ENCODE data around the gene CPT1C. TPM values are rescaled to one million over a fixed set of nuclear protein-coding genes. Genes with fewer than 3 reads are reported as not detected.
A peak's percentile ranks its signal among the peaks of the same experiment; 100 is the strongest.

CPT1C gene
- total RNA-seq, 2 experiments from 2014 or later: 0.52 to 0.82 TPM

DNA sequence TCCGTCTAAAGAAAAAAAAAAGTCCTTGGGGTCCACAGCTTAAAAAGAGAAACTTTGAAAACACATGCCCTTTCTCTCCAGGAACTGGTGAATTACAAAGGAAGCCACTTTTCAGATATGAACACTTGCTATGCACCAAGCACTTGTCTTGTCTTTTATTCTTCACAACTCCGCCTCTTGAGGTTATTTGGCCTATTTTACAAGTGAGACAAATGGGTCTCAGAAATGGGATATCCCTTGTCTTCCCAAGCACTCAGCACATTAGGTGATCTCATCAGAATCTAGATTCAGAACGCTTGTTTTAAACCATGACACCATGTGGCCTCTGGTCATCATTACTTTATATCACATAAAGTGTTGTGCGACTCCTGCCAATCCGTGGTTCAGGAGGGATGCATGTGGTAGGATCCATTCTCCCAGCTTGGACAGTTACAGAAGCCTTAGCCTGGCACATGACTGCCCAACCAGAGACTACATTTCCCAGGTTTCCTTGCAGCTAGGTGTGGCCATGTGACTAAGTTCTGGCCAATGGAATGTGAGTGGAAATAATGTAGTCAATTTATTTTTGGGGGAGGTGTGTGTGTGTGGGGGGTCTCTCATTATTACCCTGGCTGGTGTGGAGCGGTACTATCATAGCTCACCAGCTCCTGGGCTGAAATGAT is 58.3 kb downstream of the CPT1C start:
- DNase-seq (no peak), ATAC-seq (no peak)
- no peaks in the 10 kb centered on the region for H3K9me3 Mint-ChIP-seq (ENCODE audit: insufficient read depth)
- H3K4me1 Mint-ChIP-seq (ENCODE audit: low read depth): peaks cover 2% of the 10 kb centered on the region
- peaks cover 2% of the 10 kb centered on the region for H3K36me3 Mint-ChIP-seq (ENCODE audit: low read depth)
- POLR2A ChIA-PET: no interaction called here
- H3K27me3 Mint-ChIP-seq (ENCODE audit: low read depth): no peaks in the 10 kb centered on the region
- H3K4me3 Mint-ChIP-seq: no peak overlapping the region
- H3K27ac Mint-ChIP-seq: no peak overlapping the region
- CTCF ChIA-PET: no interaction called here

GRCh38 chr19:49749771-49750170 is 58.9 kb downstream of the CPT1C start:
- Mint-ChIP-seq H3K4me1 (ENCODE audit: low read depth) (peaks cover 2% of the 10 kb centered on the region), H3K27ac (no peak overlapping the region), H3K9me3 (ENCODE audit: insufficient read depth) (no peaks in the 10 kb centered on the region), H3K27me3 (ENCODE audit: low read depth) (no peaks in the 10 kb centered on the region), H3K36me3 (ENCODE audit: low read depth) (peaks cover 2% of the 10 kb centered on the region), H3K4me3 (no peak overlapping the region)
- ChIA-PET POLR2A (no interaction called here), CTCF (no interaction called here)
- DNase-seq: no peak
- ATAC-seq: no peak

DNA sequence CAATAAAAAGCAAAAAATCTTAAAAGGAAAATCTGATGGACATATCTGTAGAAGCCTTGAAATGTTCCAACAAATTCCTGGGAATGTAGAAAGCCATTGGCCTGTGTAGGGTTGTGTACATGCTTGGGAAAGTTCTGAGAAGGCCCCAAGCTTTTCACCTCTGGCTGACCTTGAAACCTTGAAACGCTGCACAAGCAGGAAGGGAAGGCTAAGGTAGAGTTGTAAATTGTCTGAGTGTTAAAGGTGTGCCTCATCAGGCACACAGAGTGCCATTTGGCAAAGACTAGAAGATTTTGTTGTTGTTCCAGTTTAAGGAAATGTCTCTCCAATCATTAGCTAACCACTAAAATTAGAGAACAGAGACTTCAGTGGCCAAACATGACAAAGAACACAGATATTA is 61.8 kb downstream of the CPT1C start:
- ATAC-seq (no peak), DNase-seq (no peak)
- Mint-ChIP-seq H3K36me3 (ENCODE audit: low read depth) (peaks cover 2% of the 10 kb centered on the region), H3K27me3 (ENCODE audit: low read depth) (no peaks in the 10 kb centered on the region), H3K27ac (no peak overlapping the region), H3K4me3 (no peak overlapping the region), H3K9me3 (ENCODE audit: insufficient read depth) (peaks cover 5% of the 10 kb centered on the region), H3K4me1 (ENCODE audit: low read depth) (no peaks in the 10 kb centered on the region)
- CTCF ChIA-PET: interaction anchor here (1.2 kb wide), 1 partner anchor 33 kb away, joined by 3 read pairs; no protein-coding TSS in a partner anchor
- POLR2A ChIA-PET: no interaction called here

GRCh38 chr19:49755956-49756355 is 65.0 kb downstream of the CPT1C start:
- Mint-ChIP-seq H3K9me3 (ENCODE audit: insufficient read depth) (peaks cover 5% of the 10 kb centered on the region), H3K4me3 (no peak overlapping the region), H3K27me3 (ENCODE audit: low read depth) (peaks cover 3% of the 10 kb centered on the region), H3K27ac (no peak overlapping the region), H3K36me3 (ENCODE audit: low read depth) (peaks cover 2% of the 10 kb centered on the region), H3K4me1 (ENCODE audit: low read depth) (no peaks in the 10 kb centered on the region)
- ChIA-PET CTCF (interaction anchor here (1.2 kb wide), 1 partner anchor 38 kb away, joined by 3 read pairs; no protein-coding TSS in a partner anchor), POLR2A (no interaction called here)
- no peak for DNase-seq
- no peak for ATAC-seq

DNA sequence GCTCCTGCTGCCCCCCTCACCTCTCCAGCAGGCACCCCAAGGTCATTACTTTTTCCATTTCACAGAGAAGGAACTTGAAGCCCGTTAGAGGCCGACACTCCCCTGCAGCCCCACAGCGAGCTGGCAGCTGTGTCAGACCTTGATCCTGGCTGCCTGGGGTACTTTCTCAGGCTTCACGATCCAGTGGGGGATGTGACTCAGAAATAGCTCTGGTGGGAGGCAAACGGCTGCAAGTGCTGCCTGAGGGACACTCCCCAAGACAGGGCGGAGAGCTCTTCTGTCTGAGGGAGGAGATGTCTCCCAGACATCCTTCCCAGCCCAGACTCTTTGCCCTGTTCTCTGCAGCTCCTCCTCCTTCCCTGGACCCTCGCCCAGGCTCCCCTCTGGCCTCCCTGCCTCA is 67.4 kb downstream of the CPT1C start:
- Mint-ChIP-seq H3K36me3 (ENCODE audit: low read depth) (no peaks in the 10 kb centered on the region), H3K4me3 (no peak overlapping the region), H3K27ac (no peak overlapping the region), H3K27me3 (ENCODE audit: low read depth) (peaks cover 3% of the 10 kb centered on the region), H3K4me1 (ENCODE audit: low read depth) (no peaks in the 10 kb centered on the region), H3K9me3 (ENCODE audit: insufficient read depth) (peaks cover 5% of the 10 kb centered on the region)
- DNase-seq (no peak), ATAC-seq (no peak)
- ChIA-PET CTCF (no interaction called here), POLR2A (no interaction called here)

DNA sequence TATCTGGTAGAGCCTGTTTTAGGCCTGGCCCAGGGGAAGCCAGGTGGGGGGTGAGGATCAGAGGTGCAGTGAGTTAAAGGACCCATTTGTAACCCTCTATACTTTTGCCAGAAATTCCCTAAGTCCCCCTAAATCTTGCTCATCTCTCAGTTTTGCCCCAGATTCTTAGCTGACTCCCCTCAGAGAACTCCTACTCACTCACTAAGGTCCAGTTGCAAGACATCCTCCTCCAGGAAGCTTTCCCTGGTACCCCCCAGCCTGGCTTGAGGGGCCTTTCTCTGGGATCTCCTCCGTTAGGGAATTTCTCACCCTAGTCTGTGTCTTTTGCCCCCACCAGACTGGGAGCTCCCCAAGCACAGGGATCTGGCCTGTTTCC is 70.3 kb downstream of the CPT1C start:
- no peaks in the 10 kb centered on the region for H3K9me3 Mint-ChIP-seq (ENCODE audit: insufficient read depth)
- peak overlapping the region; percentile 74 for H3K27ac Mint-ChIP-seq
- no peaks in the 10 kb centered on the region for H3K36me3 Mint-ChIP-seq (ENCODE audit: low read depth)
- H3K27me3 Mint-ChIP-seq (ENCODE audit: low read depth): peaks cover 3% of the 10 kb centered on the region
- ATAC-seq: no peak
- H3K4me1 Mint-ChIP-seq (ENCODE audit: low read depth): peaks cover 11% of the 10 kb centered on the region
- ChIA-PET POLR2A (no interaction called here), CTCF (interaction anchor here (1.5 kb wide), 1 partner anchor 44 kb away, joined by 3 read pairs; no protein-coding TSS in a partner anchor)
- DNase-seq: no peak
- H3K4me3 Mint-ChIP-seq: peak overlapping the region; percentile 38

- no peaks in the 10 kb centered on the region for H3K36me3 Mint-ChIP-seq (ENCODE audit: low read depth)
- ATAC-seq (no peak), DNase-seq (peak; percentile 35)
- ChIA-PET POLR2A (no interaction called here), CTCF (interaction anchor here (1.5 kb wide), 1 partner anchor 44 kb away, joined by 3 read pairs; no protein-coding TSS in a partner anchor)
- H3K4me3 Mint-ChIP-seq: peak overlapping the region; percentile 38
- peaks cover 3% of the 10 kb centered on the region for H3K27me3 Mint-ChIP-seq (ENCODE audit: low read depth)
- peaks cover 13% of the 10 kb centered on the region for H3K4me1 Mint-ChIP-seq (ENCODE audit: low read depth)
- no peaks in the 10 kb centered on the region for H3K9me3 Mint-ChIP-seq (ENCODE audit: insufficient read depth)
- peak overlapping the region; percentile 74 for H3K27ac Mint-ChIP-seq
These were observed 70.9 kb downstream of the CPT1C start for GRCh38 chr19:49761625-49762311.

DNA sequence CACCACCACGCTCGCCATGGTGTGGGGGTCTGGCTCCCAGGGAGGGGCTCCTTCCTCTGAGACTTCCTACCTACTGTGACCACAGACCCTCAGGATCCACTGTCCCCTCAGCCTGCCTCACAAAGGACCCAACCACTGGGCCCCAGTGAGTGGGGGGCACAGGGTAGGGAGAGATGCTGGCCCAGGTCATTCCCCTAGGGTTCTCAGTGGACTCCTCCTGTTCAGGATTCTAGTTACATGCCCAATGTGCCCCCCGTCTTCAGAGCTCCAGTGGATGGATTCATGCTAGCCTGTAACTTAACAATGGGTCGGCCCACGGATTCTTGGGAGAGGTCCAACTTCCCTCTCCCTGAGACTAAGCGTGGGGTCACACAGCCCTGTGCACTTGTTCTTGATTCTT is 72.3 kb downstream of the CPT1C start, which contains the start of gene TSKS:
TSKS (minus strand) TSS at position 77 of the 400 bp plus-strand sequence; CDS start at position 18, 59 bp downstream.
- Mint-ChIP-seq H3K4me3 (peak within 1 kb of the TSS; percentile 8), H3K27me3 (ENCODE audit: low read depth) (peaks cover 3% of the 10 kb centered on the region), H3K4me1 (ENCODE audit: low read depth) (peaks cover 23% of the 10 kb centered on the region), H3K9me3 (ENCODE audit: insufficient read depth) (no peaks in the 10 kb centered on the region), H3K27ac (peak within 1 kb of the TSS; percentile 74), H3K36me3 (ENCODE audit: low read depth) (peaks cover 4% of the 10 kb centered on the region)
- DNase-seq (no peak), ATAC-seq (no peak)
- CTCF ChIA-PET: interaction anchor here (0.7 kb wide), 1 partner anchor 46 kb away, joined by 3 read pairs; no protein-coding TSS in a partner anchor
- POLR2A ChIA-PET: interaction anchor here (0.6 kb wide), 1 partner anchor 131 kb away, joined by 3 read pairs; no protein-coding TSS in a partner anchor

Small RNAs within 50 kb of the gene (microRNA-seq; reads per million reads assigned to microRNA genes)
- not detected for gene MIR5088

Other genes with a start within 250 kb of the CPT1C start
- gene SLC17A7, start 249.6 kb upstream of the CPT1C start, total RNA-seq: under 1 TPM in 1 of 2 experiments, not detected in 1; 0.16 TPM
- gene PIH1D1, start 239.3 kb upstream of the CPT1C start, total RNA-seq: 100 to 1,000 TPM; 128 to 129 TPM
- gene ALDH16A1, start 237.9 kb upstream of the CPT1C start, total RNA-seq: 10 to 100 TPM; 36.6 to 37.5 TPM
- gene FLT3LG, start 216.9 kb upstream of the CPT1C start, total RNA-seq: 100 to 1,000 TPM; 280 to 297 TPM
- 1,000 to 10,000 TPM; 1,992 to 2,019 TPM for gene RPL13A, start 203.5 kb upstream of the CPT1C start, total RNA-seq
- gene RPS11, start 194.7 kb upstream of the CPT1C start, total RNA-seq: 1,000 to 10,000 TPM; 2,117 to 2,361 TPM
- gene FCGRT, start 178.5 kb upstream of the CPT1C start, total RNA-seq: 1 to 10 TPM; 7.5 to 8.4 TPM
- 1 to 10 TPM; 1.9 to 2.8 TPM for gene RCN3, start 163.1 kb upstream of the CPT1C start, total RNA-seq
- 100 to 1,000 TPM; 147 to 159 TPM for gene NOSIP, start 110.6 kb upstream of the CPT1C start, total RNA-seq
- 1 to 10 TPM; 1.5 to 1.9 TPM for gene PRRG2, start 109.8 kb upstream of the CPT1C start, total RNA-seq
- gene PRR12, start 99.9 kb upstream of the CPT1C start, total RNA-seq: 10 to 100 TPM; 39.4 to 39.9 TPM
- 1 to 10 TPM; 8.1 to 8.4 TPM for gene RRAS, start 51.0 kb upstream of the CPT1C start, total RNA-seq
- gene SCAF1, start 48.9 kb upstream of the CPT1C start, total RNA-seq: 10 to 100 TPM; 61.0 to 64.1 TPM
- gene IRF3, start 25.3 kb upstream of the CPT1C start, total RNA-seq: 100 to 1,000 TPM; 133 to 137 TPM
- 10 to 100 TPM; 84.7 to 87.7 TPM for gene BCL2L12, start 25.2 kb upstream of the CPT1C start, total RNA-seq
- 100 to 1,000 TPM; 160 to 169 TPM for gene PRMT1, start 13.8 kb upstream of the CPT1C start, total RNA-seq
- gene ADM5, start 1.5 kb upstream of the CPT1C start, total RNA-seq: 1 to 10 TPM; 4.4 to 4.5 TPM
- gene TSKS, start 72.2 kb downstream of the CPT1C start, total RNA-seq: 1 to 10 TPM; 1.1 to 1.5 TPM
- 10 to 100 TPM; 88.1 to 96.4 TPM for gene AP2A1, start 75.9 kb downstream of the CPT1C start, total RNA-seq
- gene FUZ, start 122.2 kb downstream of the CPT1C start, total RNA-seq: 10 to 100 TPM; 23.1 to 24.2 TPM
- 10 to 100 TPM; 59.9 to 62.2 TPM for gene MED25, start 127.2 kb downstream of the CPT1C start, total RNA-seq
- gene PTOV1, start 160.0 kb downstream of the CPT1C start, total RNA-seq: 10 to 100 TPM; 78.8 to 94.3 TPM
- gene PNKP, start 176.5 kb downstream of the CPT1C start, total RNA-seq: 100 to 1,000 TPM; 113 to 120 TPM
- gene AKT1S1, start 186.2 kb downstream of the CPT1C start, total RNA-seq: 10 to 100 TPM; 15.6 to 16.4 TPM
- gene TBC1D17, start 186.6 kb downstream of the CPT1C start, total RNA-seq: 10 to 100 TPM; 28.6 to 30.8 TPM
- gene IL4I1, start 205.8 kb downstream of the CPT1C start, total RNA-seq: 1 to 10 TPM; 1.2 to 1.6 TPM
- 1 to 10 TPM; 7.1 to 9.3 TPM for gene ATF5, start 238.1 kb downstream of the CPT1C start, total RNA-seq
- gene NUP62, start 238.4 kb downstream of the CPT1C start, total RNA-seq: 100 to 1,000 TPM; 116 to 122 TPM

All from activated CD8-positive, alpha-beta T cell treated with anti-CD3 and anti-CD28 coated beads, Interleukin-2, amount 10 ng/mL, durations not matched to agents 7 days and 5 days (primary cell).